Panc1 (cell line): ENCODE data around the gene ACMSD.

Experiments used
- CTCF ChIP-seq: fragments of 450-650 bp; IDR thresholded peaks from 2 replicates; pipeline ENCODE4 v1.5.1; 2017; ENCODE audit warnings: mild to moderate bottlenecking
- POLR2AphosphoS5 ChIP-seq: IDR thresholded peaks from 2 replicates; pipeline ENCODE4 v1.6.1; 2012; ENCODE audit warnings: mild to moderate bottlenecking, low read depth, low read length, moderate library complexity
- SIN3A ChIP-seq: IDR thresholded peaks from 2 replicates; pipeline ENCODE4 v1.6.1; 2012; ENCODE audit warnings: low read depth, mild to moderate bottlenecking, low read length, moderate library complexity, borderline replicate concordance; ENCODE audit not compliant: insufficient read depth
- TCF7L2 ChIP-seq: IDR thresholded peaks from 2 replicates; pipeline ENCODE4 v1.6.1; 2011; ENCODE audit warnings: mild to moderate bottlenecking, low read depth, low read length, inconsistent platforms
- TF ChIP-seq, protein P1 (sequence below), 2 experiments: IDR thresholded peaks; 2 replicates each; pipeline ENCODE4 v1.6.1; 2011 to 2012; ENCODE audit warnings: low read depth in 2 of 2, control low read depth in 1 of 2, low read length in 1 of 2, mild to moderate bottlenecking in 1 of 2, moderate library complexity in 1 of 2; ENCODE audit not compliant: insufficient read depth in 1 of 2

DNA sequence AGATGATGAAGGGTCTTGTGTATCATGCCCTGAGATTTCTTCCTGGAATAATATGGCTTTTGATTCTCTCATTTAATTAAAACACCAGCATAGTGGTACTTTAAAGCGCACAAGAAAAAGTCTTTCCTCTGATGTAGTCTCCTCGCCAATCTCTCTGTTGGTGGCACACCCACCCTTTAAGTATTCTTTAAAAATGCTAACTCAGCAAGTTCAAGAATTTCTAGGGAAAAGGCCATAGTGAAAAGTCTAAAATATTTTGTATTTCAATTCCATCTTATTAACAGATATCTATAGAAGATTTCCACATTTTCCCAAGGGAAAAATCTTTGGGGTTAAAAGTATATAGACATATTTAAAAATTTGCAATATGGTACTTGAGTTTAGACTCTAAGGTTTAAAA, 34.7 kb downstream of the ACMSD start:
- TF ChIP-seq, protein P1, sequence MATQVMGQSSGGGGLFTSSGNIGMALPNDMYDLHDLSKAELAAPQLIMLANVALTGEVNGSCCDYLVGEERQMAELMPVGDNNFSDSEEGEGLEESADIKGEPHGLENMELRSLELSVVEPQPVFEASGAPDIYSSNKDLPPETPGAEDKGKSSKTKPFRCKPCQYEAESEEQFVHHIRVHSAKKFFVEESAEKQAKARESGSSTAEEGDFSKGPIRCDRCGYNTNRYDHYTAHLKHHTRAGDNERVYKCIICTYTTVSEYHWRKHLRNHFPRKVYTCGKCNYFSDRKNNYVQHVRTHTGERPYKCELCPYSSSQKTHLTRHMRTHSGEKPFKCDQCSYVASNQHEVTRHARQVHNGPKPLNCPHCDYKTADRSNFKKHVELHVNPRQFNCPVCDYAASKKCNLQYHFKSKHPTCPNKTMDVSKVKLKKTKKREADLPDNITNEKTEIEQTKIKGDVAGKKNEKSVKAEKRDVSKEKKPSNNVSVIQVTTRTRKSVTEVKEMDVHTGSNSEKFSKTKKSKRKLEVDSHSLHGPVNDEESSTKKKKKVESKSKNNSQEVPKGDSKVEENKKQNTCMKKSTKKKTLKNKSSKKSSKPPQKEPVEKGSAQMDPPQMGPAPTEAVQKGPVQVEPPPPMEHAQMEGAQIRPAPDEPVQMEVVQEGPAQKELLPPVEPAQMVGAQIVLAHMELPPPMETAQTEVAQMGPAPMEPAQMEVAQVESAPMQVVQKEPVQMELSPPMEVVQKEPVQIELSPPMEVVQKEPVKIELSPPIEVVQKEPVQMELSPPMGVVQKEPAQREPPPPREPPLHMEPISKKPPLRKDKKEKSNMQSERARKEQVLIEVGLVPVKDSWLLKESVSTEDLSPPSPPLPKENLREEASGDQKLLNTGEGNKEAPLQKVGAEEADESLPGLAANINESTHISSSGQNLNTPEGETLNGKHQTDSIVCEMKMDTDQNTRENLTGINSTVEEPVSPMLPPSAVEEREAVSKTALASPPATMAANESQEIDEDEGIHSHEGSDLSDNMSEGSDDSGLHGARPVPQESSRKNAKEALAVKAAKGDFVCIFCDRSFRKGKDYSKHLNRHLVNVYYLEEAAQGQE (IDR thresholded peaks at IDR 0.05; ENCODE audit: insufficient read depth in 1 of 2, low read depth in 2 of 2, low read length in 1 of 2), result no peak
- TF ChIP-seq POLR2AphosphoS5, result no peak
- no peak for TF ChIP-seq CTCF
- TF ChIP-seq SIN3A, result no peak
- TF ChIP-seq TCF7L2, result no peak
